IPS-18c (cell line): ENCODE data around the gene SYNE4.
A peak's percentile ranks its signal among the peaks of the same experiment; 100 is the strongest.

ENCODE experiments used
- H3K4me3 ChIP-seq: 2 replicates; pipeline ENCODE4 v1.7.0; 2013; ENCODE audit warnings: low read depth, mild to moderate bottlenecking, low read length, moderate library complexity; ENCODE audit not compliant: insufficient read depth
- H3K9me3 ChIP-seq: one replicate; pipeline ENCODE4 v1.6.1; 2013; ENCODE audit warnings: mild to moderate bottlenecking, low read length, moderate library complexity; ENCODE audit not compliant: control insufficient read depth, insufficient read depth

The SYNE4 gene

GRCh38 chr19:36028313-36029041, 19.9 kb upstream of the SYNE4 start:
- H3K4me3 ChIP-seq: no peak overlapping the region
- H3K9me3 ChIP-seq: no peaks in the 10 kb centered on the region

GRCh38 chr19:36027696-36028095, 19.1 kb upstream of the SYNE4 start:
- Histone ChIP-seq H3K4me3 (no peak overlapping the region), H3K9me3 (no peaks in the 10 kb centered on the region)

DNA sequence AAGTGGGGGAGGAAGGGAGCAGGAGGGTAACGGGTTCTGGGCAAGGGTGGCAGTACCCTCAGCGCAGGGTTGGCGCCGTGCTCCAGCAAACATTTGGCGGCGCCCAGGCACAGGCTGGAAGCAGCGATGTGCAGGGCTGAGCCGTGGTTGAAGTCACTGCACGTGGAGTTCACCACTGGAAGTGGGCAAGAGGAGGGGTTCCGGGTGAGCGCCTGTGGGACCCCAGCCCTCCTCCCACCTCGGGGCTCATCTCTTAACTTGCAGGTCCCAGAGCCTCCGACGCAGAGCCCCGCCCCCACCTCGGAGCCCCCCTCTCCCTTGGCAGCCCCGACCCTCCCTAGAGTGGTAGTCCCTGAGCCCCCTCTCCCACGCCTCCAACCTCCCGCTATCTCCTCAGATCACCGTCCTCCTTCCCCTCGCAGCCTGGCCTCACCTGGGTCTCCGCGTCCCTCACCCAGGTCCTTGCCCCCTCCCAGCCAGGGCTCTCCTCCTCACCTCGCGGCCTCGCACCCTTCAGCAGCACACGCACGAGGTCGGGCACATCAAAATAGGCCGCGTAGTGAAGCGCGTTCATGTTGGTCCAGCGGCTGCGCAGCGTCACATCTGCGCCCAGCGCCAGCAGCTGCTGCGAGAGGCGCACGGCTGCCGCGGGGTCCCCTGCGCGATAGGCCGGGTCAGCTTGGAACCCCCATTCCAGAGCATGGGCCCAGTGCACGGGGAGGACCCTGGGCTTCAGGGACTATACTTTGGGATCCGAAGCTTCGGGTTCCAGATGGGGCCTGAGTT, 17.7 kb upstream of the SYNE4 start:
- H3K9me3 ChIP-seq: no peaks in the 10 kb centered on the region
- no peak overlapping the region for H3K4me3 ChIP-seq

GRCh38 chr19:36025541-36025940, 16.9 kb upstream of the SYNE4 start:
- Histone ChIP-seq H3K4me3 (no peak overlapping the region), H3K9me3 (no peaks in the 10 kb centered on the region)

DNA sequence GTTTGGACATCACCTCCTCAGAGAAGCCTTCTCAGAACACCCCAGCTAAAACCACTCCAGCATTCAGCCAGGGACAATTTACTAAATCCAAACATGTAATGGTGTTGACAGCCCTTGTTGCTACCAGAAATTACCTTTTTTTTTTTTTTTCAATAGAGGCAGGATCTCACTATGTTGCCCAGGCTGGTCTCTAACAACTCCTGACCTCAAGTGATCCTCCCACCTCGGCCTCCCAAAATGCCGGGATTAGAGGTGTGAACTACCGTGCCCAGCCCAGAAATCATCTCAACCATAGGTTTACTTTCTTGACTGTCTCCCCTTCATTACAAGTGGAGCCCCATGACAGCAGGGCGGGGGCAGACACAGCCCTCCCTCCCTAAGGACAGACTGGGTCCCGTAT, 14.8 kb upstream of the SYNE4 start:
- H3K9me3 ChIP-seq: no peaks in the 10 kb centered on the region
- H3K4me3 ChIP-seq: no peak overlapping the region

GRCh38 chr19:36019061-36019670, 10.6 kb upstream of the SYNE4 start:
- Histone ChIP-seq H3K9me3 (peaks cover 2% of the 10 kb centered on the region), H3K4me3 (no peak overlapping the region)

DNA sequence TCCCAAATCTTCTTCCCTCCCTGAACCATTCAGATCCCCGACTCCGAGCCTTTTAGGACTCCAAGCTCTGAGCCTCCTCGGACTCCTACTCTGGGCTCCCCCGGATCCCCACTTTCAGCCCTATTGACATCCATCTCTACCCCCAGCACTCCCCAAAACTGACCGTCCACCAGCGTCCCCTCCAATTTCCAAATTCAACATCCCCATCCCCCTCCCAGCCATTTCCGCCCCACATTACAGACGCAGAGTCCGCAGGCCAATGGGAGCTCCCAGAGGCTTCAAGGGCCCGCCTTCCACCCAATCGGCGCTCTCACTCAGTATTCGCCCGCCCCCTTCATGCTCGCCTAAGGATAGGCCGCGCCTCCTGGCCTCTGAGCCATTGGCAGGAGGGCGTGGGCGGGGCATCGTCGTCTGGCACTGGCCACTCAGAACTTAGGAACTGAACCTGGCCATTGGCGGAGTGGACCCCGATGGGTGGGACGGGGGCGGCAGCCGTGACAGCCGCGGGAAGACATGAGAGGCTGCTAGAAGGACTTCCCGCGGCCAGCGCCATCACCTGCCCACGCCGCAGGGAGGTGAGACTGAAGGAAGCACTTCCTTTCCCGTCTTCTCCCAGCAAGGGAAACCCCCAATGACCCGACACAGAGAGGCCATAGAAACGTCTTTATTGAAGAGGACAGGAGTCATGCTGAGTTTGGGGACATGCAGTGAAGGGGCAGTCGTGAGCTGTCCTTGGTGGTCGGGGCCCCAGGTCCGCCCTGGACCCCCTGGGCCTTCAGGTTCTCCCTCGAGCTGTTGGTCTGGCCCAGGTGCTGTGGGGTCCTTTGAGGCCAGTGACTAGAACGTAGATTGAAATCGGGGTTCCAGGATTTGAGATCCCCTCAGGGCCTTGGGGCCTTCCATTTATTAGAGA, 5.7 kb upstream of the SYNE4 start, which contains the start of gene ALKBH6:
TSS of gene ALKBH6 (minus strand) at position 202 of the 913 bp plus-strand sequence. CDS start 816 bp downstream, outside the sequence.
- Histone ChIP-seq H3K4me3 (peak within 1 kb of the TSS; percentile 53), H3K9me3 (peaks cover 2% of the 10 kb centered on the region)

DNA sequence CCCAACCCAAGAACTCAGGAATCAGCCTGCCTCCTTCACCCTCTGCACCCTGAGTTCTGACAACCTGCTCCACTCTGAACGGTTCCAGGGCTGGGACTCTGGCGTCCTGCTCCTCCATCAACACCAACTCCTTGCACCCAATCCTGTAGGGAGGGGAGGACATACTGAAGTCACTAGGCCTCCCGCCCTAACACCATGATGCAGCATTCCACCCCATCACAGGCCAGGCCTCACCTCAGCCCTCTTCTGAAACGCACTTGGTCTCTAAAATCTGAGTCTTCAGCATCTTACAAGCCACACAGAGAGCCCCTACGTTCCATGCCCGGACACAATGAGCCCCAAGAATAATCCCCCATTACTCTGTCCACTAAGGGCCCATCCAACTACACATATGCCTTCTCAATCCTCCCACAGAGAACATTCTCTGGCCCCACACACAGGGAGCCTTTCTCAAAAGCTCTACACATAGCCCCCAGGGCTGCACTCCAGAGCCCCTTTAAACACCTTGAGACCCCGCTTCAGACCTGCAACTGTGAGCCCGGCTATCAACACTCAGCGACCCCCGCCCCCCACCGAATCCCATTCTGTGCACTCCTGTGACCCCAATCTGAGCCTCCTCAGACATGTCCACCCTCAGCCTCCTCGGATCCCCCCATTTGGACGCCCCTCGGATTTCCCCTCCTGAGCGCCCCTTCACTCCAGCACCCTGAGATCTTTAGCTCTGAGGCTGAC, 4.8 kb upstream of the SYNE4 start:
- peak overlapping the region; percentile 53 for H3K4me3 ChIP-seq
- peaks cover 2% of the 10 kb centered on the region for H3K9me3 ChIP-seq

DNA sequence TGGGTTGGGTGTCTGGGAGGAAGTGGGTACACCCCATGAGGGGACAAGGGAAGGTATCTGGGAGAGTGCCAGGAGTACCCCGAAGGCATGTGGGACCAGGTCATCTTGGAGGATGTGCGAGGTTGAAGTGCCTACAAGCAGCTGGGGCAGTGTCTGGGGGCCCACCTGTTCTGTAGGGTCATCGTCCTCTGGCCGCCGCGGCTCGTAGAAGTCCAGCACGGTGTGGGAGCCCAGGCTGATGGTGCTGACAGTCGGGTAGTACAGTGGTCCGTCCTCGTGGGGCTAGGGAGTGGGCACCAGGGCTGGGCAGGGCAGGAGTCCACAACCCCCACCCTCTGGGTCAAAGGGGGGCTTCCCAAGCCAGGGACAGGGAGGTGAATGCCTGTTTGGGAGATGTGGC, 1.8 kb upstream of the SYNE4 start:
- no peaks in the 10 kb centered on the region for H3K9me3 ChIP-seq

DNA sequence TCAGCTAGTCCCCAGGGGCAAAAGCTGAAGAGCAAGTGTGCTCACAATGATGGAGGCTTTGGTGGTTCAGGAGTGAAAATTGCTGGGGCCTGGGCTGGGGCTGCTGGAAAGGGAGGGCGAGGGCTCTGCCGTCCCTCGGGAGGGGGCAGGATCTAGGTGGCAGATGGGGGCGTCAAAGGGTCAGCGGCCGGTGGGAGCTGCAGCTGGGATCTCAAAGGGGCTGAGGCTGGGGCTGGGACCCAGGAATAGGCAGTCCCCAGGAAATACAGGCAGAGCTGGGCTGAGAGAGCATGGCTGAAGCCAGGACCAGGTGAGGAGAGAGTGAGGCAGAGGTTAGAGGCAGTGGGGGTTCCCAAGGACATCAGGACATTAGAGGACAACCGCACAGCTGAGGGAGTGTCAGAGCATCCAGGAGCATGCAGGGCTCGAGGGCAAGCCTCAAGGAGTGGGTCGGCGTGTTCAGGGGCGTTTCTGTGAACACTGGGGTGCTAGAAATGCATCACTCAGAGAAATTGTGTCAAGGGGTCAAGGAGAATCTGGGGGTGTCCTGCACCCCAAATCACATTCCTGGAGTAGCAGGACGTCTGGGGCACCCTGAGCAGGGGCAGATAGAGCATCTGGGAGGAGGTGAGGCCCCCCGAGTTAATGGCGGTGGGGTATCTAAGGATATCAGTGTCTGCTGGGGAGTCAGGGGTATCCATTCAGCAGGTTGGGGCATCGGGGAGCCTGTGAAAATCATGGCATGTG, 1.2 kb upstream of the SYNE4 start:
- Histone ChIP-seq H3K9me3 (no peaks in the 10 kb centered on the region), H3K4me3 (peak overlapping the region; percentile 52; the same call in 1 of the 2 replicates)

More for the DNA sequence above, 1.8 kb upstream of the SYNE4 start:
- no peak overlapping the region for H3K4me3 ChIP-seq

GRCh38 chr19:36009220-36009619, 607 bp upstream of the SYNE4 start:
- no peaks in the 10 kb centered on the region for H3K9me3 ChIP-seq
- H3K4me3 ChIP-seq: peak overlapping the region; percentile 52; the same call in 1 of the 2 replicates

DNA sequence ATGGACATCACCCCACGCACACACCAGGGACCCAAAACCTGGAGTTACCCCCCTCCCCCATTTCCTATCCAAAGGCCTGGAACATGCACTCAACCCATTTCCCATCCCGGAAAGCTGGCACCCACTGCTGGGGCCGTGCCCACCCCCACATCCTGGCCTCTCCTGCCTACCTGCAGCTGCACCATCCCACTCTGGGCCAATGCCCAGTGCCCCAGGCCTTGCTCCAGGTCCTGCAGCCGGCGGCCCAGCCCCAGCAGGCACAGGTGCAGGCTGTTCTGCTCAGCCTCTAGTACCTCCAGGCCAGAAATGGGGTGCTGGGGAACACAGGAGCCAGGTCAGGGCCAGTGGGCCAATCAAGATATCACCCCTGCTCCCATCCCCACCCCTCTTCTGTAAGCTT, 1.7 kb downstream of the SYNE4 start:
- H3K4me3 ChIP-seq: no peak overlapping the region
- H3K9me3 ChIP-seq: no peaks in the 10 kb centered on the region

DNA sequence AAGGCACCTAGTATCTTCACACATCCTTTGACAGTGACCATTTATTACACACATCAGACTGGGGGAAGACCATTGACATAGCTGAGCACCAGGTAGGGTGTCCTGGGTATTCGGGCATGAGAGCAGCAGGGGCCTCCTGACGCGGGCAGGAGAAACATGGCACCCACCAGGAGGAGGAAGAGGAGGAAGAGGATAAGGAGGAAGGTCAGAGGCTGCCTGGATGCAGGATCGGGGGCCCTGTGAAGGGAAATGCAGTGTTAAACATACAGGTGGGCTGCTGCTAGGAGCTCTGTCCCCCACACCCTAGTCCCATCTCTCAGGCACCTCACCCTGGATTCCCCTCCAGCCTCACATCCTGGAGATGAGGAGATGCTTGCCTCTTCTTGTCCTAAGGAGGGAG, 5.3 kb downstream of the SYNE4 start:
- Histone ChIP-seq H3K9me3 (no peaks in the 10 kb centered on the region), H3K4me3 (no peak overlapping the region)

DNA sequence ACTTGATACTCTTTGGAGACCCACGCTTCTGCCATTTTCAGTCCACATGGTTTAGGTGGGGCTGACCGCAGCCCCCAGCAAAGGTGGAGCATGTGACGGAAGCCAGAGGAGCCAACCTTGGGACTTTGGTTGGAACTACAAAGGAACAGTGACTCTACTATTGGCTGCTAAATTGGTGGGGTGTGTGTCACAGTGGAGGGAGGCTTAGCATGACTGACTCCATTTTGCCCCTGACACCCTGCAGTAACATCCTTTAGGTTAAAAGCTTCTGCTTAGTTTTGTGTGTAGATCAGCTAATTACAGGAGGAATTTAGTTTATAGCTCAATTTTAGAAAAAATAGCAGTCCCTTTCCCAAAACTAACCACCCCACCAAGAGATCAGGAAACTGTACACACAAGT, 7.0 kb downstream of the SYNE4 start:
- H3K4me3 ChIP-seq: no peak overlapping the region
- H3K9me3 ChIP-seq: no peaks in the 10 kb centered on the region

DNA sequence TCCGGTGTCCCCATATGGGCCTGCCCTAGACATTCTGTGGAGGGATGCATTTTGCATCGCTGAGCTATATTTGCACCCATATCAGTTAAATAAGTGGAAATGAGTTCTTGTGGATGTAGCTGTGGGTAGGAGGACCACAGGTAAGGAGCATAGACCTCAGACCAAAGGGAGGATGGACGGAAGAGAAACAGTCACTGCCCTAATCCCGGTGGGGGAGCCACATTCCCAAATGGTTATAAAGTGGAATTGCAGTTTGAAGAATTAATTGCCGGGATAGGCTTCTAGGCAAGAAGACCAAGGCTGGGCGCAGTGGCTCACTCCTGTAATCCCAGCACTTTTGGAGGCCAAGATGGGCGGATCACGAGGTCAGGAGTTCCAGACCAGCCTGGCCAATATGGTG, 11.8 kb downstream of the SYNE4 start:
- no peaks in the 10 kb centered on the region for H3K9me3 ChIP-seq
- no peak overlapping the region for H3K4me3 ChIP-seq
